A673 (cell line): ENCODE measurements around the gene NFKBIB. TPM values are rescaled to one million over a fixed set of nuclear protein-coding genes. Genes with fewer than 3 reads are reported as not detected.
A peak's percentile ranks its signal among the peaks of the same experiment; 100 is the strongest.

Experiments
- BruUV-seq: library from RNA; stranded (reverse); fragments of 400-500 nt; replicated peaks from 2 replicates; lab custom pipeline; 2021; lab: Mats Ljungman, UMichigan
- CTCF ChIA-PET: fragments of 300-600 bp; sonication (Branson Sonifier 250); formaldehyde crosslinking; loops from one replicate; lab custom pipeline; 2022; ENCODE audit warnings: antibody characterized with exemption; lab: Charles Lee
- POLR2A ChIA-PET: fragments of 300-600 bp; sonication (Branson Sonifier 250); formaldehyde crosslinking; loops from one replicate; lab custom pipeline; 2022; ENCODE audit warnings: antibody characterized with exemption; ENCODE audit not compliant: low non-redundant PET; lab: Charles Lee
- DNase-seq: peaks from one replicate; pipeline ENCODE4 v3.0.0-alpha.2; 2015; ENCODE audit warnings: low spot score
- H3K27ac ChIP-seq: fragments of 200-600 bp; sonication (generic); 2 replicates; pipeline ENCODE4 v1.5.1; 2016; ENCODE audit warnings: mixed run types, low read depth, mild to moderate bottlenecking, mixed read lengths, antibody characterized with exemption, low read length; ENCODE audit not compliant: poor library complexity, severe bottlenecking
- H3K27me3 ChIP-seq: fragments of 200-600 bp; sonication (generic); replicated peaks from 2 replicates; pipeline ENCODE4 v1.6.1; 2017; ENCODE audit warnings: mixed run types, low read depth, mild to moderate bottlenecking, mixed read lengths, antibody characterized with exemption, low read length; ENCODE audit not compliant: insufficient read depth, poor library complexity
- H3K36me3 ChIP-seq: fragments of 200-600 bp; sonication (generic); 2 replicates; pipeline ENCODE4 v1.6.1; 2016; ENCODE audit warnings: mixed run types, mild to moderate bottlenecking, mixed read lengths, antibody characterized with exemption, low read length; ENCODE audit not compliant: insufficient read depth, poor library complexity, severe bottlenecking
- H3K4me1 ChIP-seq: fragments of 200-600 bp; sonication (generic); 2 replicates; pipeline ENCODE4 v1.6.1; 2017; ENCODE audit warnings: mixed run types, mild to moderate bottlenecking, mixed read lengths, antibody characterized with exemption, low read length; ENCODE audit not compliant: insufficient read depth, poor library complexity, severe bottlenecking
- H3K4me3 ChIP-seq: fragments of 200-600 bp; sonication (generic); 2 replicates; pipeline ENCODE4 v1.5.1; 2016; ENCODE audit warnings: low read depth, mixed run types, mild to moderate bottlenecking, mixed read lengths, low read length; ENCODE audit not compliant: poor library complexity, severe bottlenecking
- H3K9me3 ChIP-seq: fragments of 200-600 bp; sonication (generic); 2 replicates; pipeline ENCODE4 v1.6.1; 2016; ENCODE audit warnings: mixed run types, low read depth, mild to moderate bottlenecking, mixed read lengths, antibody characterized with exemption, low read length; ENCODE audit not compliant: poor library complexity, severe bottlenecking
- CTCF ChIP-seq: fragments of 300-800, 200-600 bp; sonication (generic); conservative IDR thresholded peaks from 2 replicates; pipeline ENCODE4 v1.5.1; 2017; ENCODE audit warnings: low read depth, mild to moderate bottlenecking, antibody characterized with exemption, low read length, moderate library complexity, mixed read lengths
- EZH2 ChIP-seq: fragments of 200-600 bp; sonication (generic); IDR thresholded peaks from 2 replicates; pipeline ENCODE4 v1.6.1; 2017; ENCODE audit warnings: borderline replicate concordance, low read depth, mild to moderate bottlenecking, mixed read lengths, antibody characterized with exemption, low read length; ENCODE audit not compliant: poor library complexity, severe bottlenecking
- intact Hi-C: fragments of 100-400 bp; cut with micrococcal nuclease; formaldehyde crosslinking; loops from one replicate; pipeline ENCODE4 v1.10.0; 2022; ENCODE audit not compliant: unreplicated experiment
- total RNA-seq: library from RNA; stranded (reverse); gene quantifications from 2 replicates; pipeline ENCODE4 v1.2.3, GENCODE V29; 2021

Gene NFKBIB
- total RNA-seq, 1 experiment from 2014 or later: 51.9 TPM

GRCh38 chr19:38877781-38878574, 21.8 kb upstream of the NFKBIB start, which contains the start of gene RINL:
Gene RINL (minus strand): TSS chr19:38878275. CDS start chr19:38876742, 1,533 bp downstream.
- Histone ChIP-seq H3K4me3 (no peak within 1 kb of the TSS), H3K9me3 (no peaks in the 10 kb centered on the region), H3K27ac (no peak within 1 kb of the TSS), H3K36me3 (no peaks in the 10 kb centered on the region), H3K27me3 (no peaks in the 10 kb centered on the region), H3K4me1 (no peaks in the 10 kb centered on the region)
- ChIA-PET POLR2A (interaction anchor here (0.6 kb wide), 1 partner anchor 20 kb away, joined by 6 read pairs; no protein-coding TSS in a partner anchor), CTCF (interaction anchor here (0.8 kb wide), 1 partner anchor 10 kb away, joined by 4 read pairs; no protein-coding TSS in a partner anchor)
- intact Hi-C loops: no loop called here
- DNase-seq: no peak
- TF ChIP-seq CTCF (no peak), EZH2 (no peak)
- BruUV-seq: no TSS peak

- Histone ChIP-seq H3K27ac (no peak overlapping the region), H3K27me3 (no peaks in the 10 kb centered on the region), H3K9me3 (no peaks in the 10 kb centered on the region), H3K4me1 (no peaks in the 10 kb centered on the region), H3K4me3 (no peak overlapping the region), H3K36me3 (no peaks in the 10 kb centered on the region)
- intact Hi-C loops: no loop called here
- ChIA-PET POLR2A (interaction anchor here (0.6 kb wide), 1 partner anchor 21 kb away, joined by 6 read pairs; no protein-coding TSS in a partner anchor), CTCF (interaction anchor here (0.8 kb wide), 1 partner anchor 9 kb away, joined by 4 read pairs; no protein-coding TSS in a partner anchor)
- no peak for TF ChIP-seq CTCF
- no peak for TF ChIP-seq EZH2
- no peak for DNase-seq
- TSS peak; percentile 82 for BruUV-seq
These were observed 21.0 kb upstream of the NFKBIB start for GRCh38 chr19:38878575-38879399.

GRCh38 chr19:38879400-38879751, 20.4 kb upstream of the NFKBIB start:
- CTCF ChIA-PET: interaction anchor here (0.6 kb wide), 1 partner anchor 912 kb away, joined by 4 read pairs; no protein-coding TSS in a partner anchor
- no peak for TF ChIP-seq CTCF
- no peak for TF ChIP-seq EZH2
- no peak overlapping the region for H3K4me3 ChIP-seq
- no peak for DNase-seq
- no peaks in the 10 kb centered on the region for H3K4me1 ChIP-seq
- no peaks in the 10 kb centered on the region for H3K36me3 ChIP-seq
- POLR2A ChIA-PET: no interaction called here
- H3K27me3 ChIP-seq: no peaks in the 10 kb centered on the region
- no peaks in the 10 kb centered on the region for H3K9me3 ChIP-seq
- intact Hi-C loops: no loop called here
- BruUV-seq: no TSS peak
- no peak overlapping the region for H3K27ac ChIP-seq
